Measurements from ENCODE around the gene GKN1.
A peak's percentile ranks its signal among the peaks of the same experiment; 100 is the strongest.

The GKN1 gene

DNA sequence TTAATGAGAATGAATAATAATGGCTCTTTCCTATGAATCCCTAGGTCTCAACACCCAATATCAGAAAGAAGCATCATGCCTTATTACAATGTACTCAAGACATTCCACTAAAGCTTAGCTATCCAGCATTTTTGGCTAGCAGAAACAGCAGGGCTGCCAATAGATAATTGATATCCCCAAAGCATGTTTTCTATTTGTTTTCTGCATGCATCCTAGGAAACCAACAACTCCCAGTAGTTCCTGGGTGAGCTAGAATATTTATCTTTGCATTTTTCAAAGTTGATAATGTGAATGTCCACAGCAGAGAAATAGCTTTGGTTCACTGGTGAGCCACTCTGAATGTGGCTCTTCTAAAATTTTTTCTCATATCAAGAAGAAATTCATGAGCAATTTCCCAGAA, 32.7 kb downstream of the GKN1 start:
- DNase-seq (ENCODE audit: low read depth), result no peak

- DNase-seq (ENCODE audit: low read depth), result no peak
These were observed 33.2 kb downstream of the GKN1 start for GRCh38 chr2:69007603-69008002.

- no peak for DNase-seq (ENCODE audit: low read depth)
These were observed 36.2 kb downstream of the GKN1 start for GRCh38 chr2:69010437-69011194.

DNA sequence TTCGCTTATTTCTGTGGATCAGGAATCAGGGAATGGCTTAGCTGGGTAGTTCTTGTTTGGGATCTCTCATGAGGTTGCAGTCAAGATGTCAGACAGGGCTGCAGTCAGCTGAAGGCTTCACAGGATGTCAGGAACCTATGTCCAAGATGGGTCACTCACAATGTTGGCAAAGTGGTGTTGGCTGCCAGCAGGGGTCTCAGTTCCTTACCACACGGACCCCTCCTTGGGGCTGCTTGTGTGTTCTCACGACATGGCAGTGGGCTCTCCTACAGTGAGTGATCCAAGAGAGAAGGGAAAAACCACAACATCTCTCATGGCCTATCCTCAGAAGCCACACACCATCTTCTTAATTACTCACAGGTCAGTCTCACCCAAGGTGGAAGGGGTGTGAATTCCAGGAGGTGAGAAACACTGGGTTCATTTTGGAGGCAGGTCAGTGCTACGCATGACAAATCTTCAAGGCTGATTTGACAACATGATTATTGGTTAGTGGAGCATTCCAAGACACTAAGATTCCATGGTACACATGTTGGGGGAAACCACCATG, 37.2 kb downstream of the GKN1 start:
- no peak for DNase-seq (ENCODE audit: low read depth)

DNA sequence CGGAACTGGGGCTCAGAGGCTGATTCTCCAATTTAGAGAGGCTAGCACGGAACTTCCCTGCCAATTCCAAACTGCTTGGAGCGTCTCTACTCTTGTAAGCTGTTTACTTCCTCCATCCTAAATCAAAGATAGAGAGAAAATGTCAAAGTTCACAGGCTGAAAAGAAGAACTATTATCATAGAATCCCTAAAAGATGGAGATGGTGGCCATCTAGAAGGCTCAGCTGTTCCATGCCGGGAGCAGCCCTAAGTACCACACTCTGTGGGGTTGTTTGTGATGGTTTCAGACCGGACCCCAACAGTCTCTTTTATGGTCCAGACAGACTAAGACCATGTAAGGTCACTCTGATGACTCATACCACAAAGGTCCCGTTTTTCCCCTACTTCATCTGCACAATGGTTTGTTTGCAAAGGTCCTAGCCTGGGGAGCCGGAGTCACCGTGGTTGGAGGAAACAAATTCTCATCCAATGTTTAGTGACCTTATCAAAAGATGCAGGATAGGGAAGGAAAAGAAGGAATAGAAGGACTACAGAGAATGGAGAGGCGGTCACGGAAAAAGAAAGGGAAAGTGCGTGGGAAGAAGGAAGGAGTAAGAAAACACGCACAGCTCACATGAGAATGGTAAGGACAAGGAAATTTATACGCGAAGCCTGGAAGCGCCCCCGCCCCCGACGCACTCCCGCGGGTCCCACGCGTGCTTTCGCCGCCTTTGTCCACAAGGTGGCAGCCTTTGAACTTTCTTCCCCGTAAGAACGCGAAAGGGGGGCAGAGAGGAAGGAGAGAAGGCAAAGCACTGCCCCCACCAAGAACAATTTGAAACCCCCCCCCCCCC, 38.1 kb downstream of the GKN1 start:
- peak; percentile 67 for DNase-seq (ENCODE audit: low read depth)

GRCh38 chr2:69013142-69013839, 38.9 kb downstream of the GKN1 start, which contains the start of gene ANTXR1:
Gene ANTXR1 (plus strand): TSS chr2:69013179. CDS start chr2:69013500, 321 bp downstream.
- peak; percentile 62 for DNase-seq (ENCODE audit: low read depth)

- DNase-seq (ENCODE audit: low read depth), result no peak
These were observed 39.7 kb downstream of the GKN1 start for GRCh38 chr2:69013840-69014821.

- DNase-seq (ENCODE audit: low read depth), result no peak
These were observed 42.6 kb downstream of the GKN1 start for GRCh38 chr2:69017080-69017479.

DNA sequence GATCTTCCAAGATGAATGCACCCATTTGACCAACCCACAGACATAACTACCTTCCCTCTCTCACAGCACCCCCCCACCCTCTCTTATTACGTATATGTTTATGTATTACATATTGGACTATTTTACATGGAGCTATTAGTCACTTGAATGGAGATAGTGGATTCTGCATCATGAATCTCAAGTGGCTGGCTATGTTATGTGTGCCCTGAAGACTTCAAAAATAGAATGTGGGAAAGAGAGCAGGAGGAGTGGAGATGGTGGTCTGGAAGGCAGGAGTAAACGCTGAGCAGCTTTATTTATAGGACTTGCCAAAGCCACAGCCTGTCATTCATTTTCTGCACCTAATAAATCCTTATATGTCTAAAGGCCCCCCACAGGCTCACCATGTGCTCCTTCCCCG, 43.4 kb downstream of the GKN1 start:
- DNase-seq (ENCODE audit: low read depth), result no peak

DNA sequence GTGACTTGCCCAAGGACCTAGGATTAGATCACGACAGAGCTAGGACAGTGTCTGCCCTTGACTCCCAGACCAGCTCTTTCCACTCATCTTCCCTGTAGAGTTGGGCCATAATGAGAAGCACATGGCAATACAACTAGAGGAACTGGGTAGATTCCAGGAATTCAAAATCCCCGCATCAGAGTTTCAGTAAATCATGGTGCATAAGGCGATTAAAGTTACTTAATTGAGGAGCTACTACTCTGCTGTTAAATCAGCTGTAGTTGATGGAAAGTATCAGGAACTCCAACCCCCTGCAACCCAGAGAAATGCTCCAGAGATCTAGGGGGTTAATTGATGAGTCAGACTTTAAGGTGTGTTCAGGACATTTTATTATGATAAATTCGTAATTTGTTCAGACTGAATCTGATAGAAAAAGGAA, 44.3 kb downstream of the GKN1 start:
- no peak for DNase-seq (ENCODE audit: low read depth)

- no peak for DNase-seq (ENCODE audit: low read depth)
These were observed 46.3 kb downstream of the GKN1 start for GRCh38 chr2:69020496-69021426.

- DNase-seq (ENCODE audit: low read depth), result no peak
These were observed 47.3 kb downstream of the GKN1 start for GRCh38 chr2:69021727-69022126.

DNA sequence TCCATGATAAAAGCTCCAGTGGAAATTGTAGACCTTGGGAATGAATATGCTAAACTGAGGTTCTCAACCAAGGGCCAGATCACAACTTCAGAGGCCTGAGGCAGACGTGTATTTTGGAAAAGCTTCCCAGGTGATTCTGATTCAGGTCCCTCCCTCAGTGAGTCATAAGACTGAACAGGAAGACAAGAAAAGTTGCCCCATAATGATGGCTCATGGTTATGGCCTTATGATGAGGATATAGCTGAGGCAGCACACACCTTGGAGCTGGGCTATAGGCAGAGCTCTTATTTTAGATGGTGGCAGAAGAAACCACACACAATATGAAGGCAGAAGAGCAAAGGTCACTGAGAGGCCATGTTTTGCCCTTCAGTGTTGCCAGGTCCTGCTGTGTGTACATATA, 48.1 kb downstream of the GKN1 start:
- DNase-seq (ENCODE audit: low read depth), result no peak

- DNase-seq (ENCODE audit: low read depth), result no peak
These were observed 48.8 kb downstream of the GKN1 start for GRCh38 chr2:69023236-69023635.

DNA sequence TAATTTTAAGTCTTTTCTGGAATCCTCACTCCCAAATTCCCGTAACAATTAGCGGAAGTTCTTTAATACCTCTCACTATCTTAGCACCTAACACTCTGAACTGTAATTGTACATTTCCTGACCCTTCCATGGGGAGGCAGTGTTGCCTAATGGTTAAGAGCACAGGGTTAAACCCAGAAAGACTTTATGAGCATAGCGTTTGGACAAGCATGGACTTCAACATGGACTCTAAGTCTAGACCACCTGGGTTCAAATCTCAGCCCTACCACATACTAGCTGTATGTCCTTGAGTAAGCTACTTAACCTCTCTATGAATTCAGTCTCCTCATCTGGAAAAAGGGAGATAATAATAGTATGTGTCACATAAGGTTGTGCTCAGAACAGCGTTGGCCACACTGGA, 51.6 kb downstream of the GKN1 start:
- no peak for DNase-seq (ENCODE audit: low read depth)

- no peak for DNase-seq (ENCODE audit: low read depth)
These were observed 52.4 kb downstream of the GKN1 start for GRCh38 chr2:69026691-69027459.

All from GM04504 (cell line).